HEK293T (cell line): Measurements from ENCODE around the gene FBXO9.

Experiments
- ELF4 ChIP-seq: fragments of 450-650 bp; IDR thresholded peaks from 2 replicates; pipeline ENCODE4 v1.6.1; 2017; ENCODE audit warnings: antibody characterized with exemption
- FOXA1 ChIP-seq: fragments of 450-650 bp; IDR thresholded peaks from 2 replicates; pipeline ENCODE4 v1.6.1; 2016; ENCODE audit warnings: mild to moderate bottlenecking
- FOXK2 ChIP-seq: fragments of 450-650 bp; IDR thresholded peaks from 2 replicates; pipeline ENCODE4 v1.6.1; 2016; ENCODE audit warnings: mild to moderate bottlenecking
- FOXM1 ChIP-seq: fragments of 450-650 bp; IDR thresholded peaks from 2 replicates; pipeline ENCODE4 v1.6.1; 2017; ENCODE audit warnings: mild to moderate bottlenecking, borderline replicate concordance
- HDGF ChIP-seq: fragments of 450-650 bp; IDR thresholded peaks from 2 replicates; pipeline ENCODE4 v1.6.1; 2017; ENCODE audit warnings: antibody characterized with exemption, borderline replicate concordance
- L3MBTL2 ChIP-seq: fragments of 450-650 bp; conservative IDR thresholded peaks from 2 replicates; pipeline ENCODE4 v1.6.1; 2016; ENCODE audit warnings: mild to moderate bottlenecking
- LEF1 ChIP-seq: fragments of 450-650 bp; IDR thresholded peaks from 2 replicates; pipeline ENCODE4 v1.6.1; 2017; ENCODE audit warnings: mild to moderate bottlenecking, borderline replicate concordance
- NFRKB ChIP-seq: fragments of 450-650 bp; IDR thresholded peaks from 2 replicates; pipeline ENCODE4 v1.6.1; 2016; ENCODE audit warnings: mild to moderate bottlenecking, moderate library complexity
- PKNOX1 ChIP-seq: fragments of 450-650 bp; IDR thresholded peaks from 2 replicates; pipeline ENCODE4 v1.6.1; 2016
- SP1 ChIP-seq: fragments of 450-650 bp; IDR thresholded peaks from 2 replicates; pipeline ENCODE4 v1.6.1; 2017
- TARDBP ChIP-seq: fragments of 450-650 bp; IDR thresholded peaks from 2 replicates; pipeline ENCODE4 v1.6.1; 2016

DNA sequence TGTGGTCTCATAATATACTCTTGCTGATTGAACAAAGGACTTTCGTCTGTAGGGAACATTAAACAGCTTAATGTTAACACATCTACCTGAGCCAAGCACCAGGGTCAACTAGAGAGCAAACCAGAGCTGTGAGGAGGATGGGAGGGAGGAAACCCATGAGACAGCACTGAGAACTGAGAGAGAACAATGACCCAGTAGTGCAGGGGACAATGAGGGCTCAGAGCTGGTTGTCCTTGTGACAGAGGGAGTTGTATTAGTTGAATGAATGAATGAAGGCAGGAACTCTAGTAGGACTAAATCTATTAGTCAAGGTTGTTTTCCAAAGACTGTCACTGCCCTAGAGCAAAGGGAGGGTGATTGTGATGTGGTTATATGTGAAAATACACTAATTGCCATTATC, 41.9 kb upstream of the FBXO9 start:
- TF ChIP-seq L3MBTL2 (no peak), PKNOX1 (no peak), FOXK2 (no peak), TARDBP (no peak), ELF4 (no peak), FOXA1 (no peak), SP1 (no peak), FOXM1 (no peak), LEF1 (no peak), NFRKB (no peak), HDGF (no peak)
